Measurements from ENCODE around the gene LSAMP.

LSAMP gene

GRCh38 chr3:115862099-115862498 lies 583.2 kb downstream of the LSAMP start:
- TF ChIP-seq, protein P1, sequence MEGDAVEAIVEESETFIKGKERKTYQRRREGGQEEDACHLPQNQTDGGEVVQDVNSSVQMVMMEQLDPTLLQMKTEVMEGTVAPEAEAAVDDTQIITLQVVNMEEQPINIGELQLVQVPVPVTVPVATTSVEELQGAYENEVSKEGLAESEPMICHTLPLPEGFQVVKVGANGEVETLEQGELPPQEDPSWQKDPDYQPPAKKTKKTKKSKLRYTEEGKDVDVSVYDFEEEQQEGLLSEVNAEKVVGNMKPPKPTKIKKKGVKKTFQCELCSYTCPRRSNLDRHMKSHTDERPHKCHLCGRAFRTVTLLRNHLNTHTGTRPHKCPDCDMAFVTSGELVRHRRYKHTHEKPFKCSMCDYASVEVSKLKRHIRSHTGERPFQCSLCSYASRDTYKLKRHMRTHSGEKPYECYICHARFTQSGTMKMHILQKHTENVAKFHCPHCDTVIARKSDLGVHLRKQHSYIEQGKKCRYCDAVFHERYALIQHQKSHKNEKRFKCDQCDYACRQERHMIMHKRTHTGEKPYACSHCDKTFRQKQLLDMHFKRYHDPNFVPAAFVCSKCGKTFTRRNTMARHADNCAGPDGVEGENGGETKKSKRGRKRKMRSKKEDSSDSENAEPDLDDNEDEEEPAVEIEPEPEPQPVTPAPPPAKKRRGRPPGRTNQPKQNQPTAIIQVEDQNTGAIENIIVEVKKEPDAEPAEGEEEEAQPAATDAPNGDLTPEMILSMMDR (IDR thresholded peaks at IDR 0.05; ENCODE audit: poor library complexity, severe bottlenecking), result no peak
- Histone ChIP-seq H3K9me3 (ENCODE audit: severe bottlenecking) (no peaks in the 10 kb centered on the region), H3K4me1 (ENCODE audit: insufficient read depth, poor library complexity, severe bottlenecking) (no peaks in the 10 kb centered on the region), H3K27me3 (ENCODE audit: insufficient read depth, poor library complexity, severe bottlenecking) (no peaks in the 10 kb centered on the region), H3K36me3 (ENCODE audit: low read depth) (no peaks in the 10 kb centered on the region), H3K4me3 (ENCODE audit: severe bottlenecking) (no peak overlapping the region), H3K27ac (ENCODE audit: poor library complexity, severe bottlenecking) (no peak overlapping the region)
- ATAC-seq (ENCODE audit: low read depth), result no peak
- no peak for DNase-seq (ENCODE audit: low spot score)

GRCh38 chr3:115861166-115861733 lies 584.0 kb downstream of the LSAMP start:
- H3K36me3 ChIP-seq (ENCODE audit: low read depth), result no peaks in the 10 kb centered on the region
- no peaks in the 10 kb centered on the region for H3K4me1 ChIP-seq (ENCODE audit: insufficient read depth, poor library complexity, severe bottlenecking)
- H3K27me3 ChIP-seq (ENCODE audit: insufficient read depth, poor library complexity, severe bottlenecking), result no peaks in the 10 kb centered on the region
- H3K27ac ChIP-seq (ENCODE audit: poor library complexity, severe bottlenecking), result no peak overlapping the region
- TF ChIP-seq, protein P1 (IDR thresholded peaks at IDR 0.05; ENCODE audit: poor library complexity, severe bottlenecking), result peak; percentile 16
- DNase-seq (ENCODE audit: low spot score) (no peak), ATAC-seq (ENCODE audit: low read depth) (peak; percentile 25; the same call in 1 of the 3 replicates)
- H3K4me3 ChIP-seq (ENCODE audit: severe bottlenecking), result no peak overlapping the region
- H3K9me3 ChIP-seq (ENCODE audit: severe bottlenecking), result no peaks in the 10 kb centered on the region

DNA sequence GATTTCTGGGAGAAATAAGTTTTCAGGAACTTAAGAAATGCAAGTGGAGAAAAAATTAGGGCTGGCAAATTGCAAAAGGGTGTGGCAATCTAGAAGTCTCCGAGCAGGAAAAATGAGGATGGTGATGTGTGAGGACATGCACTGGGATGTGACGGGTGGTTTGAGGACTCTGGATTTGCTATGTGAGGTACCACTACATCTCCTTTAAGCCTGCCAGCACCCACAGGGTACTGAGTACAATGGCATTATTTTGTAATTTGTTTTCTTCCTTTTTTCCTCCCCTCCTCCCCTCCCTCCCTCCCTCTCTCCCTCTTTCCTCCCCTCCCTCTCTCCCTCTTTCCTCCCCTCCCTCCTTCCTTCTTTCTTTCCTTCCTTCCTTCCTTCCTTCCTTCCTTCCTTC lies 584.5 kb downstream of the LSAMP start:
- Histone ChIP-seq H3K4me3 (ENCODE audit: severe bottlenecking) (no peak overlapping the region), H3K27me3 (ENCODE audit: insufficient read depth, poor library complexity, severe bottlenecking) (no peaks in the 10 kb centered on the region), H3K4me1 (ENCODE audit: insufficient read depth, poor library complexity, severe bottlenecking) (no peaks in the 10 kb centered on the region), H3K36me3 (ENCODE audit: low read depth) (no peaks in the 10 kb centered on the region), H3K27ac (ENCODE audit: poor library complexity, severe bottlenecking) (no peak overlapping the region), H3K9me3 (ENCODE audit: severe bottlenecking) (no peaks in the 10 kb centered on the region)
- TF ChIP-seq, protein P1 (IDR thresholded peaks at IDR 0.05; ENCODE audit: poor library complexity, severe bottlenecking), result no peak
- ATAC-seq (ENCODE audit: low read depth) (no peak), DNase-seq (ENCODE audit: low spot score) (no peak)

DNA sequence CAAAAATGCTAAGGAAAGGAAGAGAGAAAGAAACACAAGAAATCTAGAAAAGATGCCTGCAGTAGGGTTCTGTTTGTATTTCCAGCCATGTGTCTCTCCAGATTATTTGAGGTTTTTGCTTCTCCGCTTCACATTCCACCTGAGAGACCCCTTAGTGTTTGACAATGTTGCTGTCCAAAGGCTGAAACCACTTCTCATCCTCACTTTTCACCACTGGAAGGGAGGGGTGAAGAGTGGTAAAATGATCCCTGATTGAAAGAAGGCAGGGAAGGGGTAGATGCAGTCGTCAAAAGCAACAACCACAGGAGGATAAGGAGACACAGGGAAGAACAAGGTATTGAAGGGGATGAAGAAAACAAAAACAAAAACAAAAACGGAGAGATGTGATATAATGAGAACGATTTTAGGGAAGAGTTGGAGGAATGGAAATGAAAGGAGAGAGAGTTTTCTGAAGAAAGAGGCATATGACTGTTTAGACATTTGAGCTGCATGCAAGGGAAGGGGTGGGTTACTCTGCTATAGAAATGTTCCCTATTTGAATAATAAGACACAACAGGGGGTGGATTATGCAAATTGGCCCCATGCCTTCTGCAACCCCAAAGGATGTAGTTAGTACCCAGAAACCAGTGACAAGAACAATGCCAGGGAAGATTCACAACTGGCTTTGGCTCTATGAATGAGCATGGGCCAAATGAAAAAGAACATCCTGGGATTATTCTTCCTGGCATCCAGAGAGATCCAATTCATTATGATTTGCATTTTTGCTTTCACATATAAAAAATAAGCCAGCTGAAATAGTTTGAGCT lies 586.1 kb downstream of the LSAMP start:
- H3K4me3 ChIP-seq (ENCODE audit: severe bottlenecking), result no peak overlapping the region
- H3K27me3 ChIP-seq (ENCODE audit: insufficient read depth, poor library complexity, severe bottlenecking), result no peaks in the 10 kb centered on the region
- DNase-seq (ENCODE audit: low spot score) (no peak), ATAC-seq (ENCODE audit: low read depth) (no peak)
- H3K27ac ChIP-seq (ENCODE audit: poor library complexity, severe bottlenecking), result no peak overlapping the region
- TF ChIP-seq, protein P1 (IDR thresholded peaks at IDR 0.05; ENCODE audit: poor library complexity, severe bottlenecking), result no peak
- no peaks in the 10 kb centered on the region for H3K4me1 ChIP-seq (ENCODE audit: insufficient read depth, poor library complexity, severe bottlenecking)
- no peaks in the 10 kb centered on the region for H3K9me3 ChIP-seq (ENCODE audit: severe bottlenecking)
- H3K36me3 ChIP-seq (ENCODE audit: low read depth), result no peaks in the 10 kb centered on the region

All from RWPE2 (cell line).